ENCODE results near the gene TMEM72.

Gene TMEM72

DNA sequence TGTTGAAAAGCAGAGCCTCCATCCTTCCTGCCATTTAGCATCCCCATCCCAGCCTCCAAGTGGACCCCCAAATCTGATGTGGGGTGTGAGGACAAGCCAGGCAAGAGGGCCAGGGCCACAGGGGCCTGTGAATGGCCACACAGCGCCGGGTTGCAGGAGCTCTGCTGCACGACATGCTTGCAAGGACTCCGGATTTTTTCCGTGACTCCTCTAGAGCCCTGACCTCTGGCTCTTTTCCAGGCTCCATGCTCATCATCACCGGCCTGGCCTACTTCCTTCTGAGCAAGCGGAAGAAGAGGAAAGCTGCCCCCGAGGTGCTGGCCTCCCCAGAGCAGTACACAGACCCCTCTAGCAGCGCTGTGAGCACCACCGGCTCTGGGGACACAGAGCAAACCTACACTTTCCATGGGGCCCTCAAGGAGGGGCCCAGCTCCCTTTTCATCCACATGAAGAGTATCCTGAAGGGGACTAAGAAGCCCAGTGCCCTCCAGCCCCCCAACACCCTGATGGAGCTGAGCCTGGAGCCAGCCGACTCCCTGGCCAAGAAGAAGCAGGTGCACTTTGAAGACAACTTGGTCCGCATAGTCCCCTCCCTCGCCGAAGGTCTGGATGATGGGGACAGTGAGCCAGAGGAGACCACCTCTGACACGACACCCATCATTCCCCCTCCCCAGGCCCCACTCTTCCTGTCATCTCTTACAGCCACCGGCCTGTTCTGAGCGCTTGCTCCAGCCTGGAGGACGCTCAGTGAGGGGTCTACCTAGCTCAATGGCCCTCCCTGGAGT is 23.5 kb downstream of the TMEM72 start:
- Mint-ChIP-seq H3K27me3 (no peaks in the 10 kb centered on the region), H3K4me3 (no peak overlapping the region), H3K9me3 (no peaks in the 10 kb centered on the region), H3K36me3 (ENCODE audit: insufficient read depth) (no peaks in the 10 kb centered on the region), H3K27ac (ENCODE audit: low read depth) (no peak overlapping the region), H3K4me1 (peaks cover 5% of the 10 kb centered on the region)
- no peak for ATAC-seq (replicated peaks; ENCODE audit: extremely low read depth, poor library complexity, severe bottlenecking)
- no peak for DNase-seq (ENCODE audit: low spot score in 2 of 2)

DNA sequence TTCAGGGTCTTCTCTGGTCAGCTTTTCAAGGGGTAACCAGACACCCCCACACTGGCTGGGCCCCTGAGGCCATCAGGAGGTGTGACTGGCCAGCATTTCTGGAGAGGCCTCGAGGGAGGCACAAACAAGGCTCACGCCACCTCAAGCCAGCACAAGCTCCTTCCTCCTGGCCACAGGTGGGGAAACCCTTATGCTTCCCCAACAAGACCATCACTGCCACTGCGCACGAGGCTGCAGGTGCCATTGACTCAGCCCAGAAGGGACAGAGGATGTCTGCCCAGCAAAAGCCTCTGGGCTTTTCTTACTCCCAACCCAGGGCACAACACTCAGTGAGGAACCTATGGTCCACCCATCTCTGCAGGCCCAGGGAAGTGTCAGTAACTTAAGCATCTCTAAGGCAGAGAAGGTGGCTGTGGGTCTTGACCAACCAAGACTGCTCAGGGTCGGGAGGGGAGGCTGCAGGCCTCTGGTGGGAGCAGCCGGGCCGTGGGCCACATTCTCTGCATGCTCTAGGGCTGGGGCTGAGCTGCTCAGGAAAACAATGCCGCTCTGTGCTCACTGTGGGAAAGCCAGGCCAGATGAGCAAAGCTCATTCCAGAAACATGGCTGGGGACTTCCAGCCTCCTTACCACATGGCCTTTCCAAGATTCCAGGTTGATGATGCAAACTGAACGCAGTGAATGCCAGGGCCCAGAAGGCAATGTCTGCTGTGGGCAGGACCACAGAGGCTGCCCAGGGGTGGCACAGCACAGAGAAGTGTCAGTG is 24.2 kb downstream of the TMEM72 start:
- peaks cover 5% of the 10 kb centered on the region for H3K4me1 Mint-ChIP-seq
- no peak for DNase-seq (ENCODE audit: low spot score in 2 of 2)
- H3K9me3 Mint-ChIP-seq, result no peaks in the 10 kb centered on the region
- no peak overlapping the region for H3K27ac Mint-ChIP-seq (ENCODE audit: low read depth)
- H3K4me3 Mint-ChIP-seq, result no peak overlapping the region
- no peak for ATAC-seq (replicated peaks; ENCODE audit: extremely low read depth, poor library complexity, severe bottlenecking)
- no peaks in the 10 kb centered on the region for H3K36me3 Mint-ChIP-seq (ENCODE audit: insufficient read depth)
- H3K27me3 Mint-ChIP-seq, result no peaks in the 10 kb centered on the region

DNA sequence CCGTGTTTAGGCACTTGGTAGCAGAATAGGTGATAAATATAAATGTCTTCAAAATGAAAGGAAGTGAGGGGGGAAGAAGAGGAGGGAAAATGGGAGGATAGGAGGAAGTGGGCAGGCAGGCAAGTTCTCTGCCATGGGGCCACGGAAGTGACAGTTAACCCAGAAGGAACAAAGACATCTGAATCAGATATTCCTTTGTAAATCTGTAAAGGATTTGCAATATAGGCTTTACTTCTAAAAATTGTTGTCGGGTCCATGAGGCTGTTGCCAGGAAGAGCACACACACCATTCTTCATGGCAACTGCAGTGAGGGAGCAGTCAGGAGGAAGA is 24.8 kb downstream of the TMEM72 start:
- Mint-ChIP-seq H3K9me3 (no peaks in the 10 kb centered on the region), H3K4me3 (no peak overlapping the region), H3K27me3 (no peaks in the 10 kb centered on the region), H3K27ac (ENCODE audit: low read depth) (no peak overlapping the region), H3K4me1 (peaks cover 5% of the 10 kb centered on the region), H3K36me3 (ENCODE audit: insufficient read depth) (no peaks in the 10 kb centered on the region)
- no peak for DNase-seq (ENCODE audit: low spot score in 2 of 2)
- no peak for ATAC-seq (replicated peaks; ENCODE audit: extremely low read depth, poor library complexity, severe bottlenecking)

DNA sequence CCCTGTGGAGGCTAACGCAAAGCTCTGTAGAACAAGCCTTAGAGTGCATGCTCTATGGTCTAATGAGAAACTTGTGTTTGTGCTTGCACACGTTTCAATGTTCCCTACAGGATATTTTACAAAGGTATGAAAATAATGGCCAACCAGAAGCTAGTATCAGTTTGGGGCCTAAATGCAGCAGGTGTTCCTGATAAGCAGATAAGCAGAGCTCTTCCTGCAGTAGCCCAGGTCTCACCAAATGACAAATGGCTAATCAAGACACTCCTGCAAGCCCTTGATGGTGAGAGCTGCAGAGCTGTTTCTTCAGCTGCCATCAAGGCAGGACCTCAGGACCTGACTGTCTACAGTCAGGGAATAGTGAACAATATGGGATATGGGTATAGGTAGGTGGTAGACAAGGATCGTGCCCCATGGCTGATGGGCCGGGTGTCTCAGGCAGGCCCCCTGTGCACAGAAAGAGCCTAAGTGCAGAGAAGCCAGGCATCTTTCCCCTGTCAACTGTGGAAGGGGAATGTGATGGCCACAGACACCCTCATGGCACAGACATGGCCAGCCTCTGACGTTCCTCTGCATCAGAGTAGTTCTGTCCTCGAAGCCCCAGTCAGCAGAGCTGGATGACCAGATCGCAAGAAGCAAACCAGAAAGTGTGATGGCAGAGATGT is 25.3 kb downstream of the TMEM72 start:
- Mint-ChIP-seq H3K4me3 (no peak overlapping the region), H3K4me1 (peaks cover 5% of the 10 kb centered on the region), H3K27me3 (peaks cover 4% of the 10 kb centered on the region), H3K27ac (ENCODE audit: low read depth) (no peak overlapping the region), H3K9me3 (no peaks in the 10 kb centered on the region), H3K36me3 (ENCODE audit: insufficient read depth) (no peaks in the 10 kb centered on the region)
- ATAC-seq (replicated peaks; ENCODE audit: extremely low read depth, poor library complexity, severe bottlenecking) (no peak), DNase-seq (ENCODE audit: low spot score in 2 of 2) (no peak)

DNA sequence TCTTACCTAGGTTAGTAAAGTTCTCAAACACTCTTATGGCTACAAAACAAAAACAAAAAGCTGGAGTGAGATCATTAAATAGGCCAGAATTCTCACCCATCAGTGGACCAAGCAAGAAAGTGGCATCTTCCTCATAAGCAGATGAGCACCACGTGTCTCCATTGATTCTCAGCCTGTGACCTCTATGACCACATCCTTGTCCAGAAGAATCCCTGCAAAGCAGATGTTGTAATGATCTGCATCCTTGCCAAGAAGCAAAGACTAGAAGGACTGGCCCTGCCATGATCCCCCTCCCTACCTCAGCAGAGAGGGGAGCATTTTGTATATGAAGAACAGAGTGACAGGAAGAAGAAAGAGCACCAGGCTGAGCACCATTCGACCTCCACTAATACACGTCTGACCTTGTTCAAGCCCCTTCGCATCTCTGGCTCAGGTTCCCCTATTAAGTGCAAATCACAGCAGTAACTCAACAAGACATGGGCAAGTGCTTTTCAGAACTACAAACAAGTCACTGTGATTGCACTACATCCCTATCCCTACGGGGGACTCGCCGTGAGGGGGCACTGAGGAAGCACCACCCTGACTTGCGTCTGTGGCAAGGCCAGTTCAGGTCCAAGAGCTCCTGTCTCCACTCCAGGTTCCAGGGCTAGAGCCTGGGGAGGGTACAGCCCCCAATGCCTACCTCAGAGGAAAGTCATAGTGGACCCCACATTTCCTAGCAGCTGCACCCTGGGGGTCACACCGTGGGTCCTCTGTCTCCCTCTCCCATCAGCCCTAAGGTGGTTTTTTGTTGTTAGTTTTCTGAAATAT is 26.3 kb downstream of the TMEM72 start:
- Mint-ChIP-seq H3K27me3 (peaks cover 13% of the 10 kb centered on the region), H3K9me3 (no peaks in the 10 kb centered on the region), H3K27ac (ENCODE audit: low read depth) (no peak overlapping the region), H3K4me3 (no peak overlapping the region), H3K4me1 (peaks cover 5% of the 10 kb centered on the region), H3K36me3 (ENCODE audit: insufficient read depth) (no peaks in the 10 kb centered on the region)
- DNase-seq (ENCODE audit: low spot score in 2 of 2) (no peak), ATAC-seq (replicated peaks; ENCODE audit: extremely low read depth, poor library complexity, severe bottlenecking) (no peak)

DNA sequence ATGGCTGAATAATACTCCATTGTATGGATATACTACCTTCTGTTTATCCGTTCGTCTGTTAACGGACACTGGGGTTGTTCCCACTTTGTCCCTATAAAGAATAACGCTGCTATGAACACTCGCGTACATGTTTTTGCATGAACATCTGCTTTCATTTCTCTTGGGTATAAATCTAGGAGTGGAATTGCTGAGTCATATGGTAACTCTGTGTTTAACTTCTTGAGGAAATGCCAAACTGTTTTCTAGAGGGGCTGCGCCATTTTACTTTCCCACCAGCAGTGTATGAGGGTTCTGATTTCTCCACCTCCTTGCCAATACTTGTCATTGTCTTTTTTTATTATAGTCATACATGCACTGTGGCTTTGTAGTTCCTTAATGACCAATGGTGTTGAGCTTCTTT is 27.8 kb downstream of the TMEM72 start:
- DNase-seq (ENCODE audit: low spot score in 2 of 2) (no peak), ATAC-seq (replicated peaks; ENCODE audit: extremely low read depth, poor library complexity, severe bottlenecking) (no peak)
- H3K4me1 Mint-ChIP-seq, result peaks cover 5% of the 10 kb centered on the region
- peaks cover 1% of the 10 kb centered on the region for H3K9me3 Mint-ChIP-seq
- no peaks in the 10 kb centered on the region for H3K36me3 Mint-ChIP-seq (ENCODE audit: insufficient read depth)
- H3K27me3 Mint-ChIP-seq, result peaks cover 22% of the 10 kb centered on the region
- no peak overlapping the region for H3K4me3 Mint-ChIP-seq
- no peak overlapping the region for H3K27ac Mint-ChIP-seq (ENCODE audit: low read depth)

DNA sequence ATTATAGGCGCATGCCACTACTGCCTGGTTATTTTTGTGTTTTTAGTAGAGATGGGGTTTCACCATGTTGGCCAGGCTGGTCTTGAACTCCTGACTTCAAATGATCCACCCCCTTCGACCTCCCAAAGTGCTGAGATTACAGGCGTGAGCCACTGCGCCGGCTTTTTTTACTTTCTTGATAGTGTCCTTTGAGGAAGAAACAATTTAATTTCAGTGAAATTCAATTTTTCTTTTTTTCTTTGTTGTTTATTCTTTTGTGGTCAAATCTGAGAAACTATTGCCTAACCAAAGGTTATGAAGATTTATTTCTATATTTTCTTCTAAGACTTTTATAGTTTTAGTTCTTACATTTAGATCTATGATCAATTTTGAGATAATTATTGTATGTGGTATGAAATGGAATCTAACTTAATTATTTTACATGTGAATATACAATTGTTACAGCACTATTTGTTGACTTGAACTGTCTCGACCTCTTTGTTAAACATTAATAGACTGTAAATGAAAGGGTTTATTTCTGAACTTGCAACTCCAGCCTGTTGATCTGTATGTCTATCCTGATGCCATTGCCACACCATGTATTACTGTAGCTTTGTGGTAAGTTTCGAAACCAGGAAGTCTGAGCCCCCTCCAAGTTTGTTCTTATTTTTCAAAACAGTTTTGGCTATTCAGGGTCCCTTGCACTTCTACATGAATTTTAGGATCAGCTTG is 28.7 kb downstream of the TMEM72 start:
- Mint-ChIP-seq H3K4me1 (peaks cover 5% of the 10 kb centered on the region), H3K9me3 (peaks cover 10% of the 10 kb centered on the region), H3K4me3 (no peak overlapping the region), H3K27ac (ENCODE audit: low read depth) (no peak overlapping the region), H3K27me3 (peaks cover 30% of the 10 kb centered on the region), H3K36me3 (ENCODE audit: insufficient read depth) (no peaks in the 10 kb centered on the region)
- DNase-seq (ENCODE audit: low spot score in 2 of 2) (no peak), ATAC-seq (replicated peaks; ENCODE audit: extremely low read depth, poor library complexity, severe bottlenecking) (no peak)

DNA sequence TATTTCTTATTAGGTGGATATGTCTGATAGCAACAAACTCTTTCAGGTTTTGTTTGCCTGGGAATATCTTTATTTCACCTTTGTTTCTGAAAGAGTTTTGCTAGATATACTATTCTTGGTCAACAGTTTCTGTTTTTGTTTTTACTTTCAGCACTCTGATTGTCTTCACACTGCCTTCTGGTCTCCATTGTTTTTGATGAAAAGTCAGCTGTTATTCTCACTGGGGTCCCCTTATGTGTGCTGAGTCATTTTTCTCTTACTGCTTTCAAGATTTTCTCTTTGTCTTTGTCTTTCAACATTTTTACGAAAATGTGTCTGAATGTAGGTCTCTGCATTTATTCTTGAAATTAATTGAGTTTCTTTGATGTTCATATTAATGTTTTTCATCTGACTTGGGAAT is 33.2 kb downstream of the TMEM72 start:
- Mint-ChIP-seq H3K27ac (ENCODE audit: low read depth) (no peak overlapping the region), H3K27me3 (peaks cover 38% of the 10 kb centered on the region), H3K4me1 (peaks cover 5% of the 10 kb centered on the region), H3K9me3 (peaks cover 16% of the 10 kb centered on the region), H3K36me3 (ENCODE audit: insufficient read depth) (no peaks in the 10 kb centered on the region), H3K4me3 (no peak overlapping the region)
- DNase-seq (ENCODE audit: low spot score in 2 of 2) (no peak), ATAC-seq (replicated peaks; ENCODE audit: extremely low read depth, poor library complexity, severe bottlenecking) (no peak)

DNA sequence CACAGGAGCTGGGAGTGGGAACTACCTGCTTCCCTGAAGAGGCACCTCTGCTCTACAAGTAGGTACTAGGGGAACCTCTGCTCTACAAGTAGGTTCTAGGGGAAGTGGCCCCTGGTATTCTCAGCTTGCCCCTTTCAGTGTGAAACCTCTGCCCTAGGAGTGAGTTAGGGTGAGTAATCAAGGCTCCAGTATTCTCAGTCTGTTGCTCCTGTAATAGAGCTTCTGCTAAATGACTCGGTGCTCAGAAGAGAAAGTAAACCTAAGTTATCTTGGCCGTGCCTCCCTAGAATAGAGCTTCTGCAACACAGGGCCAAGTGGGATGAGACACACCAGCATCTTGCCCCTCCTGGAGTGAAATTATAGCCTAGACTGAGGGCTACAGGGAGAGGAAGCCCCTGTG is 35.1 kb downstream of the TMEM72 start:
- DNase-seq (ENCODE audit: low spot score in 2 of 2) (no peak), ATAC-seq (replicated peaks; ENCODE audit: extremely low read depth, poor library complexity, severe bottlenecking) (no peak)
- H3K4me3 Mint-ChIP-seq, result no peak overlapping the region
- peaks cover 5% of the 10 kb centered on the region for H3K4me1 Mint-ChIP-seq
- H3K27me3 Mint-ChIP-seq, result peaks cover 37% of the 10 kb centered on the region
- peaks cover 16% of the 10 kb centered on the region for H3K9me3 Mint-ChIP-seq
- H3K36me3 Mint-ChIP-seq (ENCODE audit: insufficient read depth), result no peaks in the 10 kb centered on the region
- no peak overlapping the region for H3K27ac Mint-ChIP-seq (ENCODE audit: low read depth)

DNA sequence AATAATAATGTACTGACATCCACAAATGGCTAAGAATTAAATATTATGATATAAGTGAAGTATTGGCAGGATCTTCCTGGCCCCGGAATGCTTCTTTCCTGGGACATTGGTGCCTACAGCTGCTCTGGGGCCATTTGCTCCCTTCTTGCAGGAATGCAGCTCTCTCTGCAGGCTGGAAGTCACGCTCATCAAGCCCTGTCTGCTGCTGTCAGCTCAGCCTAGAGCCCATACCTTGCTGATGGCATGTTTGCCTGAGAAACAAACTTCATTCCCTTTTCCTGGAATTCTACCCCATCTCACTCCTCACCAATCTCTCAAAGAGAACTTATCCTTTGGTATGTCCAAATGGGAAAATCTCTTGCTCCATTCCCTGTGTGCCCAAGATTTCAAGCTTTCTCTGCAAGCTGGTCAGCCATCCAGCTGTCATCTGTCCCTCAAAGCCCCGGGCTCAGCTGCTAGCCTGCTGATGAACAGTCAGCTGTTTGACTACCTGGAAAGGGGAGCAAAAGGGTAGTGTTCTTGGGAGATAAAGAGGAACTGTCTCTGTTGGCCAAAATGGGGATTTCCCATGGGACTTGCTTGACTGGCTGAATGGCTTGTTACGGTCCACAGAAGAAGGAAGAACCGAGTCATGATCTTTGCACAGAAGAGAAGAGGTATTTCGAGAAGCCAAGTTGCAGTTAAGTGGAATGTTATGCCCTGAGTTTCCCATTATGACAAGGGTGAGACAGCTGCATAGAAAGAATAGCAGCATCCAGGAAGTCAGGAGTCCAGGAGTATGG is 36.4 kb downstream of the TMEM72 start:
- peaks cover 5% of the 10 kb centered on the region for H3K4me1 Mint-ChIP-seq
- peaks cover 16% of the 10 kb centered on the region for H3K9me3 Mint-ChIP-seq
- no peak overlapping the region for H3K4me3 Mint-ChIP-seq
- H3K36me3 Mint-ChIP-seq (ENCODE audit: insufficient read depth), result no peaks in the 10 kb centered on the region
- no peak for ATAC-seq (replicated peaks; ENCODE audit: extremely low read depth, poor library complexity, severe bottlenecking)
- H3K27me3 Mint-ChIP-seq, result peaks cover 23% of the 10 kb centered on the region
- H3K27ac Mint-ChIP-seq (ENCODE audit: low read depth), result no peak overlapping the region
- DNase-seq (ENCODE audit: low spot score in 2 of 2), result no peak

DNA sequence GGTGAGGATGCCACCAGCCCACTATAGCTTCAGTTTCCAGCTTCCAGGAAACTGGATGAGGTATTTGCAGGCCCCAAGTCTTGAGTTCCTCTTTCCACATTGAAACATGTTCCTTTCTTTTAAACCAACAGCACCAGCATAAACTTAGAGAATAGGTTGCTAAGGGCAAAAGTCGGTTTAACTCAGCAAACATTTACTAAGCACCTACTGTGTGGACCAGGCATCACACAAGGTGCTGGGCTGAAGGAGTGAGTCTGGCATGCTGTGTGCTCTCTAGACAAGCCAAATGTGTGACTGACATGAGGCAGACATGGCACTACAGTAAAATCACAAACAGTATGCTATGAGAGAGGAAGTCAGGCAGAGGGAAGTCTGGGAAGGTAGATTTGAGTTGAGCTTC is 37.5 kb downstream of the TMEM72 start:
- H3K4me3 Mint-ChIP-seq, result no peak overlapping the region
- peaks cover 5% of the 10 kb centered on the region for H3K4me1 Mint-ChIP-seq
- DNase-seq (ENCODE audit: low spot score in 2 of 2), result no peak
- H3K9me3 Mint-ChIP-seq, result peaks cover 16% of the 10 kb centered on the region
- no peaks in the 10 kb centered on the region for H3K36me3 Mint-ChIP-seq (ENCODE audit: insufficient read depth)
- no peak for ATAC-seq (replicated peaks; ENCODE audit: extremely low read depth, poor library complexity, severe bottlenecking)
- peaks cover 16% of the 10 kb centered on the region for H3K27me3 Mint-ChIP-seq
- no peak overlapping the region for H3K27ac Mint-ChIP-seq (ENCODE audit: low read depth)

Measured in central memory CD8-positive, alpha-beta T cell (primary cell).